K562 (cell line): ENCODE data around the gene CPT1B. TPM values are rescaled to one million over a fixed set of nuclear protein-coding genes. Genes with fewer than 3 reads are reported as not detected.

Source experiments
- ATAC-seq: fragments of 200-7000 bp; cut with Tn5 transposase; 3 replicates; pipeline ENCODE4 v1.9.1; 2020; ENCODE audit warnings: moderate library complexity
- BruUV-seq: library from RNA; stranded (reverse); fragments of 400-500 nt; replicated peaks from 2 replicates; lab custom pipeline; 2021; lab: Mats Ljungman, UMichigan
- CTCF ChIA-PET: fragments of 300-600 bp; formaldehyde crosslinking; extraction: SDS; loops from one replicate; lab custom pipeline; 2021; ENCODE audit warnings: low intra/inter-chr PET ratio; lab: Yijun Ruan, JAX
- POLR2A ChIA-PET: fragments of 300-600, 350-650 bp; sonication (Branson Sonifier 250); formaldehyde crosslinking; extraction: SDS; loops from one replicate; lab custom pipeline; 2021; ENCODE audit warnings: antibody characterized with exemption, inconsistent platforms; lab: Yijun Ruan, JAX
- DNase-seq, 4 experiments: peaks; one replicate each; pipeline versions ENCODE4 v3.0.0 to v3.0.0-alpha.2; 2011 to 2018; ENCODE audit warnings: low spot score in 3 of 4, mixed read lengths in 3 of 4; ENCODE audit errors: extremely low read depth in 1 of 4
- FAIRE-seq: peaks from 2 replicates; lab custom pipeline; 2011; peaks lifted over from hg19 to GRCh38; lab: Jason Lieb, UNC
- H2AFZ ChIP-seq: 2 replicates; pipeline ENCODE4 v1.6.0; 2011; ENCODE audit warnings: low read depth, low read length, control low read depth, inconsistent platforms
- H3K27ac ChIP-seq: fragments of 200-600 bp; 3 replicates; pipeline ENCODE4 v1.8.0; 2011; ENCODE audit warnings: low read depth, mild to moderate bottlenecking, control low read depth, inconsistent platforms, low read length, moderate library complexity, mixed read lengths; ENCODE audit errors: extremely low read depth
- H3K27me3 ChIP-seq, 2 experiments: fragments of 300-600 bp in 1 of 2; 2 replicates in 1 of 2; 3 replicates in 1 of 2; pipeline versions ENCODE4 v1.6.0 to v1.8.0; 2011; ENCODE audit warnings: inconsistent platforms in 2 of 2, low read length in 2 of 2, mild to moderate bottlenecking in 1 of 2, mixed read lengths in 1 of 2, moderate library complexity in 1 of 2; ENCODE audit not compliant: control insufficient read depth in 2 of 2, insufficient read depth in 2 of 2
- H3K36me3 ChIP-seq: fragments of 300-600 bp; 3 replicates; pipeline ENCODE4 v1.8.0; 2011; ENCODE audit warnings: mild to moderate bottlenecking, low read length, inconsistent platforms; ENCODE audit not compliant: control insufficient read depth, insufficient read depth
- H3K4me1 ChIP-seq, 2 experiments: fragments of 200-600 bp in 1 of 2; replicated peaks in 1 of 2; 2 replicates in 1 of 2; 3 replicates in 1 of 2; pipeline versions ENCODE4 v1.5.1 to v1.8.0; 2011; ENCODE audit warnings: inconsistent platforms in 2 of 2, low read length in 2 of 2, mild to moderate bottlenecking in 1 of 2, mixed read lengths in 1 of 2, moderate library complexity in 1 of 2; ENCODE audit not compliant: control insufficient read depth in 2 of 2, insufficient read depth in 2 of 2
- H3K4me2 ChIP-seq: 2 replicates; pipeline ENCODE4 v1.6.1; 2011; ENCODE audit warnings: low read length, control low read depth, inconsistent platforms, mixed read lengths; ENCODE audit not compliant: insufficient read depth
- H3K4me3 ChIP-seq: fragments of 200-600 bp; sonication (generic), shearing (Covaris generic); 2 replicates; pipeline ENCODE4 v1.5.1; 2016; ENCODE audit warnings: control low read depth, inconsistent platforms
- H3K79me2 ChIP-seq: fragments of 200-600 bp; 3 replicates; pipeline ENCODE4 v1.8.0; 2011; ENCODE audit warnings: low read length, inconsistent platforms; ENCODE audit not compliant: control insufficient read depth, insufficient read depth
- H3K9ac ChIP-seq, 2 experiments: 2 replicates each; pipeline versions ENCODE4 v1.6.0 to v1.6.1; 2011; ENCODE audit warnings: low read depth in 2 of 2, low read length in 2 of 2, control low read depth in 1 of 2, inconsistent platforms in 1 of 2, mild to moderate bottlenecking in 1 of 2, mixed read lengths in 1 of 2; ENCODE audit not compliant: insufficient read depth in 1 of 2
- H3K9me1 ChIP-seq: one replicate; pipeline ENCODE4 v1.6.0; 2011; ENCODE audit warnings: inconsistent platforms, mild to moderate bottlenecking, low read length, moderate library complexity; ENCODE audit not compliant: control insufficient read depth, insufficient read depth
- H3K9me3 ChIP-seq: replicated peaks from 2 replicates; pipeline ENCODE4 v1.5.1; 2011; ENCODE audit warnings: low read depth, low read length, inconsistent platforms; ENCODE audit not compliant: control insufficient read depth, insufficient read depth
- H4K20me1 ChIP-seq: replicated peaks from 2 replicates; pipeline ENCODE4 v1.6.1; 2011; ENCODE audit warnings: low read length, inconsistent platforms, mixed read lengths; ENCODE audit not compliant: control insufficient read depth, insufficient read depth
- DMBX1 ChIP-seq: fragments of 250-450 bp; sonication (Bioruptor Pico); IDR thresholded peaks from 2 replicates; pipeline ENCODE4 v1.8.0; 2022; ENCODE audit warnings: inconsistent platforms, mild to moderate bottlenecking, moderate library complexity, borderline replicate concordance
- ELF1 ChIP-seq: fragments of 200-800 bp; sonication (Bioruptor generic); IDR thresholded peaks from 2 replicates; pipeline ENCODE4 v1.6.1; 2016; ENCODE audit warnings: missing genetic modification characterization, missing compliant biosample characterization
- HEY1 ChIP-seq: fragments of 250-450 bp; sonication (Bioruptor Pico); IDR thresholded peaks from 2 replicates; pipeline ENCODE4 v1.5.0; 2020; ENCODE audit warnings: mild to moderate bottlenecking, moderate library complexity, borderline replicate concordance
- MEIS2 ChIP-seq: fragments of 450-650 bp; IDR thresholded peaks from 2 replicates; pipeline ENCODE4 v1.6.1; 2014; ENCODE audit warnings: mild to moderate bottlenecking; ENCODE audit not compliant: partially characterized antibody
- MYC ChIP-seq, 2 experiments: fragments of 250-450 bp in 1 of 2; sonication (Bioruptor Pico) in 1 of 2; IDR thresholded peaks; 2 replicates each; pipeline versions ENCODE4 v1.5.1 to v1.6.1; 2012 to 2021; ENCODE audit warnings: low read depth in 2 of 2, borderline replicate concordance in 1 of 2, improper control_type of control experiment in 1 of 2, low read length in 1 of 2, mild to moderate bottlenecking in 1 of 2, moderate library complexity in 1 of 2
- PHB2 ChIP-seq: fragments of 450-650 bp; IDR thresholded peaks from 2 replicates; pipeline ENCODE4 v1.6.1; 2017; ENCODE audit warnings: low read depth
- PTTG1 ChIP-seq: fragments of 450-650 bp; IDR thresholded peaks from 2 replicates; pipeline ENCODE4 v1.6.1; 2016; ENCODE audit warnings: low read depth, mild to moderate bottlenecking, missing genetic modification characterization, missing compliant biosample characterization
- SAFB ChIP-seq: fragments of 200-400 bp; formaldehyde crosslinking; IDR thresholded peaks from 2 replicates; pipeline ENCODE4 v1.6.1; 2017; ENCODE audit warnings: low read depth, low read length, borderline replicate concordance
- SIRT6 ChIP-seq: IDR thresholded peaks from one replicate; pipeline ENCODE4 v1.6.1; 2012; ENCODE audit warnings: low read depth, mild to moderate bottlenecking, control low read depth, inconsistent platforms, low read length, moderate library complexity
- WGBS: fragments of 100-300 bp; shearing (Covaris generic); methylation state at CpG from one replicate; pipeline ENCODE4 v1.1.6; 2016; ENCODE audit warnings: low coverage, mixed read lengths; ENCODE audit not compliant: insufficient coverage; ENCODE audit errors: missing lambda C conversion rate; 5-methylcytosine and 5-hydroxymethylcytosine counted together
- in situ Hi-C: fragments of 300-500 bp; cut with MboI; formaldehyde crosslinking; loops from 4 replicates; pipeline ENCODE4 v1.15.0; 2018; ENCODE audit warnings: inconsistent platforms, mixed read lengths
- intact Hi-C: fragments of 100-400 bp; cut with micrococcal nuclease; formaldehyde crosslinking; loops from 2 replicates; pipeline ENCODE4 v1.14.2; 2022
- polyA plus RNA-seq, 8 experiments: library from polyadenylated mRNA; depleted of rRNA in 4 of 8; stranded (reverse) in 5 of 8; unstranded in 3 of 8; fragments of >200 nt; fragmentation: Nextera tagmentation in 2 of 8; fragmentation: Illumina TruSeq in 1 of 8; extraction: Ambion mirVana in 2 of 8; extraction: Trizol in 1 of 8; gene quantifications; 2 replicates each; pipeline versions ENCODE4 v1.2.1 to v1.2.3, GENCODE V29; 2011 to 2014; ENCODE audit warnings: inconsistent platforms in 1 of 8, missing spikeins in 1 of 8
- total RNA-seq, 7 experiments: library from RNA; depleted of rRNA in 6 of 7; stranded (reverse); fragments of >200 nt in 6 of 7; fragmentation: Illumina TruSeq in 2 of 7; extraction: Trizol in 2 of 7; gene quantifications; 2 replicates each; pipeline versions ENCODE4 v1.2.1 to v1.2.3, GENCODE V29; 2011 to 2021; ENCODE audit warnings: low replicate concordance in 1 of 7
- TF ChIP-seq, protein P1 (sequence below): sonication (generic); IDR thresholded peaks from 2 replicates; pipeline ENCODE4 v1.6.1; 2016
- TF ChIP-seq, protein P2 (sequence below): IDR thresholded peaks from 3 replicates; pipeline ENCODE4 v1.6.1; 2011; ENCODE audit warnings: borderline replicate concordance, mild to moderate bottlenecking, moderate library complexity; ENCODE audit not compliant: insufficient read length; ENCODE audit errors: extremely low read depth
- TF ChIP-seq, protein P3 (sequence below): fragments of 450-650 bp; IDR thresholded peaks from 2 replicates; pipeline ENCODE4 v1.7.0; 2016; ENCODE audit warnings: borderline replicate concordance

Gene CPT1B
- total and polyA plus RNA-seq, 9 of the 15 experiments (the other 6 are each of a cell fraction or from before 2014, with no cell fraction given), result 0.35 to 6.1 (median 2.6) TPM

DNA sequence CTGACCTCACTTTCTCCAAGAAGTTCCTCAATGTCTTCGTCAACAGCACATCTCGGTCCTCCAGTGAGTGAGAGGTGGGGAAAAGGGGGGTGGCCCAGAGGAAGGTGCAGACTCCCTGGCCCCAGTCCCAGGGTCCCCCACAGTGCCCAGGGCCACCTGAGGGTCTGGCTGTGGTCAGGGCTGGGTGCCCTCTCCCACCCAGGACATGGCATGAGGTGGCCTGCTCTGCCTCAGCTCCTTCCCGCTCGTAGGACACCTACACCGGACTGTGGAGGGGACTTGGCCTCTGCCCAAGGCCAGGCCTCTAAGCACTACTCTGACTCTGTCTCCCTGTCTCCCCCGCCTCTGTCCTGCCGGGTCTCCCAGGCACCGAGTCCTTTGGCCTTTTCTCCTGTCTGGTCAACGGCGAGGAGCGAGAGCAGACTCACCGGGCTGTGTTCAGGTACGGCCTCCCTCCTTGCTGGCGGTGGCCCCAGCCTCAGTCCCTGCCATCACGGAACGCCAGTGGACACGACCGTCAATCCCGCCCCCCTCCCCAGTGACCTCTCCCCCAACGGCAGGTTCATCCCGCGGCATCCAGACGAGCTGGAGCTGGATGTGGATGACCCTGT, 26.9 kb upstream of the CPT1B start (continued):
- TF ChIP-seq DMBX1 (CRISPR knock-in tag), result no peak
- no peak for TF ChIP-seq PHB2
- TF ChIP-seq MYC (IDR thresholded peaks at IDR 0.05; ENCODE audit: low read depth, low read length), result no peak
- TF ChIP-seq MYC (CRISPR knock-in tag; IDR thresholded peaks at IDR 0.05; ENCODE audit: borderline replicate concordance, low read depth), result no peak

DNA sequence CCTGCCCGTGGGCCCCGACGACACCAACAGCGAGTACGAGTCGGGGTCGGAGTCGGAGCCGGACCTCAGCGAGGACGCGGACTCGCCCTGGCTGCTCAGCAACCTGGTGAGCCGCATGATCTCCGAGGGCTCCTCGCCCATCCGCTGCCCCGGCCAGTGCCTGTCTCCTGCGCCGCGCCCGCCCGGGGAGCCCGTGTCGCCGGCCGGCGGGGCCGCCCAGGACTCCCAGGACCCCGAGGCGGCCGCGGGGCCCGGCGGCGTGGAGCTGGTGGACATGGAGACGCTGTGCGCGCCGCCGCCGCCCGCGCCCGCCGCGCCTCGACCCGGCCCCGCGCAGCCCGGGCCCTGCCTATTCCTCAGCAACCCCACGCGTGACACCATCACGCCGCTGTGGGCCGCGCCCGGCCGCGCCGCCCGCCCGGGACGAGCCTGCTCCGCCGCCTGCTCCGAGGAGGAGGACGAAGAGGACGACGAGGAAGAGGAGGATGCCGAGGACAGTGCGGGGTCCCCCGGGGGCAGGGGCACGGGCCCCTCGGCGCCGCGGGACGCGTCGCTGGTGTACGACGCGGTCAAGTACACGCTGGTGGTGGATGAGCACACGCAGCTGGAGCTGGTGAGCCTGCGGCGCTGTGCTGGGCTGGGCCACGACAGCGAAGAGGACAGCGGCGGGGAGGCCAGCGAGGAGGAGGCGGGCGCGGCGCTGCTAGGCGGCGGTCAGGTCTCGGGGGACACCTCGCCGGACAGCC, 26.2 kb upstream of the CPT1B start:
- Histone ChIP-seq H3K9me1 (no peaks in the 10 kb centered on the region), H3K4me3 (no peak overlapping the region), H3K4me1 (peaks cover 0 to 17% of the 10 kb centered on the region in 2 experiments; a peak in 2 of 5 replicates), H3K9me3 (no peaks in the 10 kb centered on the region), H3K79me2 (no peaks in the 10 kb centered on the region), H4K20me1 (peaks cover 3% of the 10 kb centered on the region; the same call in 1 of the 2 replicates), H3K9ac (no peak overlapping the region), H3K4me2 (no peak overlapping the region), H3K27me3 (peaks cover 15 to 74% of the 10 kb centered on the region in 2 experiments; a peak in 4 of 5 replicates), H3K27ac (no peak overlapping the region), H3K36me3 (no peaks in the 10 kb centered on the region), H2AFZ (no peak overlapping the region)
- FAIRE-seq (no peak), ATAC-seq (no peak), DNase-seq (no peak)
- WGBS, result 47% methylated on average over 4 of the region's 103 CpGs
- ChIA-PET CTCF (no interaction called here), POLR2A (interaction anchor here (1.0 kb wide), 1 partner anchor 8 kb away, joined by 4 read pairs; no protein-coding TSS in a partner anchor)
- intact Hi-C loops, result no loop called here
- TF ChIP-seq, protein P1, sequence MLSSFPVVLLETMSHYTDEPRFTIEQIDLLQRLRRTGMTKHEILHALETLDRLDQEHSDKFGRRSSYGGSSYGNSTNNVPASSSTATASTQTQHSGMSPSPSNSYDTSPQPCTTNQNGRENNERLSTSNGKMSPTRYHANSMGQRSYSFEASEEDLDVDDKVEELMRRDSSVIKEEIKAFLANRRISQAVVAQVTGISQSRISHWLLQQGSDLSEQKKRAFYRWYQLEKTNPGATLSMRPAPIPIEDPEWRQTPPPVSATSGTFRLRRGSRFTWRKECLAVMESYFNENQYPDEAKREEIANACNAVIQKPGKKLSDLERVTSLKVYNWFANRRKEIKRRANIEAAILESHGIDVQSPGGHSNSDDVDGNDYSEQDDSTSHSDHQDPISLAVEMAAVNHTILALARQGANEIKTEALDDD, result no peak
- TF ChIP-seq, protein P2, sequence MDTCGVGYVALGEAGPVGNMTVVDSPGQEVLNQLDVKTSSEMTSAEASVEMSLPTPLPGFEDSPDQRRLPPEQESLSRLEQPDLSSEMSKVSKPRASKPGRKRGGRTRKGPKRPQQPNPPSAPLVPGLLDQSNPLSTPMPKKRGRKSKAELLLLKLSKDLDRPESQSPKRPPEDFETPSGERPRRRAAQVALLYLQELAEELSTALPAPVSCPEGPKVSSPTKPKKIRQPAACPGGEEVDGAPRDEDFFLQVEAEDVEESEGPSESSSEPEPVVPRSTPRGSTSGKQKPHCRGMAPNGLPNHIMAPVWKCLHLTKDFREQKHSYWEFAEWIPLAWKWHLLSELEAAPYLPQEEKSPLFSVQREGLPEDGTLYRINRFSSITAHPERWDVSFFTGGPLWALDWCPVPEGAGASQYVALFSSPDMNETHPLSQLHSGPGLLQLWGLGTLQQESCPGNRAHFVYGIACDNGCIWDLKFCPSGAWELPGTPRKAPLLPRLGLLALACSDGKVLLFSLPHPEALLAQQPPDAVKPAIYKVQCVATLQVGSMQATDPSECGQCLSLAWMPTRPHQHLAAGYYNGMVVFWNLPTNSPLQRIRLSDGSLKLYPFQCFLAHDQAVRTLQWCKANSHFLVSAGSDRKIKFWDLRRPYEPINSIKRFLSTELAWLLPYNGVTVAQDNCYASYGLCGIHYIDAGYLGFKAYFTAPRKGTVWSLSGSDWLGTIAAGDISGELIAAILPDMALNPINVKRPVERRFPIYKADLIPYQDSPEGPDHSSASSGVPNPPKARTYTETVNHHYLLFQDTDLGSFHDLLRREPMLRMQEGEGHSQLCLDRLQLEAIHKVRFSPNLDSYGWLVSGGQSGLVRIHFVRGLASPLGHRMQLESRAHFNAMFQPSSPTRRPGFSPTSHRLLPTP, result no peak
- peak; percentile 71 for TF ChIP-seq SAFB
- no peak for TF ChIP-seq MEIS2
- no peak for TF ChIP-seq PTTG1 (tag)
- TF ChIP-seq, protein P3, sequence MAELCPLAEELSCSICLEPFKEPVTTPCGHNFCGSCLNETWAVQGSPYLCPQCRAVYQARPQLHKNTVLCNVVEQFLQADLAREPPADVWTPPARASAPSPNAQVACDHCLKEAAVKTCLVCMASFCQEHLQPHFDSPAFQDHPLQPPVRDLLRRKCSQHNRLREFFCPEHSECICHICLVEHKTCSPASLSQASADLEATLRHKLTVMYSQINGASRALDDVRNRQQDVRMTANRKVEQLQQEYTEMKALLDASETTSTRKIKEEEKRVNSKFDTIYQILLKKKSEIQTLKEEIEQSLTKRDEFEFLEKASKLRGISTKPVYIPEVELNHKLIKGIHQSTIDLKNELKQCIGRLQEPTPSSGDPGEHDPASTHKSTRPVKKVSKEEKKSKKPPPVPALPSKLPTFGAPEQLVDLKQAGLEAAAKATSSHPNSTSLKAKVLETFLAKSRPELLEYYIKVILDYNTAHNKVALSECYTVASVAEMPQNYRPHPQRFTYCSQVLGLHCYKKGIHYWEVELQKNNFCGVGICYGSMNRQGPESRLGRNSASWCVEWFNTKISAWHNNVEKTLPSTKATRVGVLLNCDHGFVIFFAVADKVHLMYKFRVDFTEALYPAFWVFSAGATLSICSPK, result no peak
- TF ChIP-seq SIRT6, result no peak
- no peak for TF ChIP-seq HEY1 (CRISPR knock-in tag)
- TF ChIP-seq ELF1 (tag), result no peak
- BruUV-seq, result no TSS peak
- in situ Hi-C loops, result no loop called here
